Activated naive CD4-positive, alpha-beta T cell treated with anti-CD3 and anti-CD28 coated beads, Interleukin-2, amount 10 ng/mL, durations not matched to agents 5 hours and 36 hours (primary cell): ENCODE measurements around the gene NCL. TPM values are rescaled to one million over a fixed set of nuclear protein-coding genes. Genes with fewer than 3 reads are reported as not detected.

ENCODE experiments used
- total RNA-seq, 2 experiments: library from RNA; stranded (reverse); gene quantifications; one replicate each; pipeline ENCODE4 v1.2.3, GENCODE V29; 2021

The NCL gene, protein sequence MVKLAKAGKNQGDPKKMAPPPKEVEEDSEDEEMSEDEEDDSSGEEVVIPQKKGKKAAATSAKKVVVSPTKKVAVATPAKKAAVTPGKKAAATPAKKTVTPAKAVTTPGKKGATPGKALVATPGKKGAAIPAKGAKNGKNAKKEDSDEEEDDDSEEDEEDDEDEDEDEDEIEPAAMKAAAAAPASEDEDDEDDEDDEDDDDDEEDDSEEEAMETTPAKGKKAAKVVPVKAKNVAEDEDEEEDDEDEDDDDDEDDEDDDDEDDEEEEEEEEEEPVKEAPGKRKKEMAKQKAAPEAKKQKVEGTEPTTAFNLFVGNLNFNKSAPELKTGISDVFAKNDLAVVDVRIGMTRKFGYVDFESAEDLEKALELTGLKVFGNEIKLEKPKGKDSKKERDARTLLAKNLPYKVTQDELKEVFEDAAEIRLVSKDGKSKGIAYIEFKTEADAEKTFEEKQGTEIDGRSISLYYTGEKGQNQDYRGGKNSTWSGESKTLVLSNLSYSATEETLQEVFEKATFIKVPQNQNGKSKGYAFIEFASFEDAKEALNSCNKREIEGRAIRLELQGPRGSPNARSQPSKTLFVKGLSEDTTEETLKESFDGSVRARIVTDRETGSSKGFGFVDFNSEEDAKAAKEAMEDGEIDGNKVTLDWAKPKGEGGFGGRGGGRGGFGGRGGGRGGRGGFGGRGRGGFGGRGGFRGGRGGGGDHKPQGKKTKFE
- 100 to 1,000 TPM; 508 to 517 TPM for total RNA-seq

DNA sequence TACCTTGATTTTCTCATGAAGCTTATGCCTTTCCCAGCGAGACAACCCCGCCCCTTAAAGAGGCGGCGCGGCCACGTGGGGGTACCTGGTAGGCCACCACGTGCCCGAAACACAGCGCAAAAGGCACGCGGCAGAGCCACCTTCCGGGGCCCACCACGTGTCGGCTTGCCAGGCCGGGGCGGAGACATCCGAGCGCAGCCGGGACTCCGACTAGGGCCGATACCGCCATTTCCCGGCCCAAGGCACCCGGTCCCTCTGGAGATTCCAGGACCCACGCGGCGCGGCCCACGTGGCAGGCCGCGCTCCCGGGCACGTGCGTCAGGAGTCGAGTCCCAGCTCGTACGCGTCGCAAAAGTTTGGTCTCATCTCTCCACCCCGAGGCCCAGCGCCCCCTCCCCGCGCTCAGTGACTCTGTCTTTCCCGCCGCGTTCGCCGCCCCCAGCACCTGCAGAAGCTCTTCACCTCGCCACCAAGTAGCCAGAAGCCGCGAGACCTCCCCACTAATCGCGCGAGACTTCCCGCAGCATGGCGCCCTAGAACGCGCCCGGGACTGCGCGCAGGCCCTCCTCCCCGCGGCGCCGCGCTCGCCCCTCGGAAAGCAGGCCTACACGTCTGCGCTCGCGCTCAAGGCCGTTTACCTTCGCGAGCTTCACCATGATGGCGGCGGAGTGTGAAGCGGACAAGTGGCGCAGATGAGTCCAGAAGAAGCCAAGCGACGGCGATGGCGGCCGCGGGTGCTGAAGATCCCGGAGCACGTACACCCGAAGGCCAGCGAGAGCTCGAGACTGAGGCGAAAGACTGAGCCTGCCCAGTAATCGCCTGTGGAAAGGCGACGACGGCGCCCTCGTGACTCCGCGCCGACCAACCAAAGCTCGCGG, at the start of gene NCL:
Gene NCL (minus strand): TSS at position 787 of the 878 bp plus-strand sequence. CDS start 131 bp downstream, at position 656.

Other genes with a start within 250 kb of the NCL start
- not detected for gene B3GNT7, start 68.8 kb downstream of the NCL start, total RNA-seq
- under 1 TPM; 0.76 to 0.89 TPM for gene NMUR1, start 66.0 kb upstream of the NCL start, total RNA-seq
- not detected for gene TEX44, start 128.4 kb upstream of the NCL start, total RNA-seq
- 1,000 to 10,000 TPM; 1,522 to 1,526 TPM for gene PTMA, start 244.0 kb upstream of the NCL start, total RNA-seq